Right forelimb (tissue), 1 donor: Measurements from ENCODE around the gene INPP5A.

Experiments used
- DNase-seq: peaks from one replicate; pipeline ENCODE4 v3.0.0-alpha.2; 2018

Gene INPP5A

DNA sequence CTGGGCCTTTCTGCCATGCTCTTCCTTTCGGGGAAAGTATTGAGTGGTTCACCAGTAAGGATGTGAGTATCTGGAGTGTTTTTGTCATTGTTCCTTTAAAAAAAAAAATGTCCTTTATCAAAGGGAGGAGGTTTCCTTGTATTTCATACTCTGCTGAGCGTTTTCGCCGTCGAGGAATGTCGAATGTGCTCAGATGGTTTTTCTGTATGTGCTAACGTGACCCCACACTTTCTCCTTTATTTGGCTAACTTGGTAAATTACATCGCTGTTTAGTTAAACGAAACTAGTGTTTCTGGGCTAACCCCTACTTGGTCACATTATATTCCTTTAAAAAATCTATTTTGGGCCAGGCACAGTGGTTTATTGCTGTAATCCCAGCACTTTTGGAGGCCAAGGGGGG lies 45.9 kb downstream of the INPP5A start:
- DNase-seq, result no peak

DNA sequence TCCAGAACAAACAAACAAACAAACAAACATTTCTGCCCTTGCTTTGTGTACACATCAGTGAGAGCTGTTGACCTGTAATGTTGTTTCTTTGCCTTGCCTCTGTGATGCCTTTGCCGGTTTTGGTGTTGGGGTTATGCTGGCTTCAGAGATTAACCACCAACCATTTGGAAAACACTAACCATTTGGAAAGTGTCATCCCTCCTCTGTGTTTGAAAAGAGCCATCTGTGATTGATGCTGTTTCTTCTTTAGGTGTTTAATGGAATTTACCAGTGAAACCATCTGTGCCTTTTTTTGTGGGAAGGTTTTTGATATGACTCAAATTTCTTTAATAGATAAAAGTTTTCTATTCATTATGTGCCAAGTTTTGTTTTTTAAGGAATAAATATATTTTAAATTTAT lies 46.5 kb downstream of the INPP5A start:
- DNase-seq, result no peak

DNA sequence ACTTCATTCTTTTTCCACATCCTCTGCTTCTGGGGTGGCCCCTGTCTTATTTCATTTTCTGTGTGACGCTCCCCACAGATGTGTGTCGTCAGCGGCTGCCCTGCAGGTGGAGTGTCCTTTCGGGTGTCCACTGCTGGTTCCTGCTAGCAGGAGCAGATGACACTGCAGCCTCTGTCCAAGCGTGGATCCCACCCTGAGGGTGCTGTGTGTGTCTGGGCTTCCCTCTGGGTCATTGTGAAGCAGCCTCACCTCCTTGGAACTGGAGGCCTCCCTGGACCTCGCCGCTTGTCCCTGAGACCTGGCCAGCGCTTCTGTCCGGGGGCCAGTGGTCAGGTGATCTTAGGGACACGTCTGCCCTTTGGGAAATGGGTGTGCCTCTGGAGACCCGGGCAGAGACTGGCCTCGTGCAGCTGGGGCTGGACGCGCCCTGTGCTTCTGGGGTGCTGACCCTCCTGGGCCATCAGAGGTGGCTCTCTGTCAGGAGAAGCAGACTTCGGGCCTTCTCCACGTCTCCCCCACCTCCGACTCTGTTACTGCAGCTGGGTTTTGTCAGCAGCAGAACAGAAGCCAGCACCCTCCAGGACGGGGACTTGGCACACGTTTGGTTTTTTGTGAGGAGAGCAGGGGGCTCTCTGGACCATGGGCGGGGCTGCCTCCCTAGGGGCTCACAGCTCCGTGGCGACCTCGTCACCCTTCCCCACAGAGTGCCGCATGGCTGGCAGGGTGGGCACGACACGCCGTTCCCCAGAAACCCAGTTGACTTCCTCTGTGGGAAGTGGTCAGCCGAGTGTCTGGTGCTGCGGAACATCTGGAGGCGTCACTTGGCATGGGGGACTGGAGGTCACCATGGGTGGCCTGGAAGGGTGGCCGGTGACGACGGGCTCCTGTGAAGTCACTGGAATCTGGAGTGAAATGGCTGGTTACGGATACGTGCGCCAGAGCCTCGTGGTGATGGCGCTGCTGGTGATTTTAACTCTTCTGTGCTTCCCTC lies 48.4 kb downstream of the INPP5A start:
- no peak for DNase-seq

DNA sequence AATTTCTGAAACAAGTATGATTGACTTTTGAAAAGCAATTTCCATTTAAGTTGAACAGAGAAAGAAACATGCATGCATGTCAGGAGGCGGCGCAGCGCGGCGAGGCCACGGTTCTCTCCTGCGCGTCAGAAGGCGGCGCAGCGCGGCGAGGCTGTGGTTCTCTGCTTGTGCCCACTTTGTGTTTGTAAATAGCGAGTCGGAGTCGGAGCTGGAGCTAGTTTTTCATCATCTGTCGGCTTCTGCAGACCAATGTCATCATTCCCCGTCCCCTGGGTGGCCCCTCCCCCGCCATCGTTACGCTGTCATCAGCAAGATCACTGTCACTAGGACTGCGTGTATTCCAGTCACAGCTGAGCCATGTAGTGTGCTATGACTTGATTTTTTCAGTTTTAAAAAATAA lies 49.2 kb downstream of the INPP5A start:
- DNase-seq, result no peak

DNA sequence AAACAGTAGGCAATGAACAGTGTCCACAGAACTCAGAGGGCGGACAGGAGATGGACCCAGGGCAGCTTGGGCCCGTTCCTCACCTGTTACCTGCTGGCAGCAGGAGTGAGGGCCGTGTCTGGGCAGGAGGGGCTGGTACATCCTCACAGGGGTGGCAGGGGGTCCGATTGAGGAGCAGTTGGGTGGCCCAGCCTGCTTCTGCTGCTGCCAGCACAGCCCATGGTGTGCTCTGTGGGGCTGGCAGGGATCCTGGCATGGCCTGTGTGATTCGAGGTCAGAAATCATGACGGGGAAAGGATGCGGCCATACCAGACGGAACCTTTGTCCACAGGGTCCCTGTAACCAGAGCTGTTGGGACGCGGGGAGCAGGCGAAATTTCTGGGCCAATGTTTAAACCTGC lies 49.6 kb downstream of the INPP5A start:
- DNase-seq, result no peak

DNA sequence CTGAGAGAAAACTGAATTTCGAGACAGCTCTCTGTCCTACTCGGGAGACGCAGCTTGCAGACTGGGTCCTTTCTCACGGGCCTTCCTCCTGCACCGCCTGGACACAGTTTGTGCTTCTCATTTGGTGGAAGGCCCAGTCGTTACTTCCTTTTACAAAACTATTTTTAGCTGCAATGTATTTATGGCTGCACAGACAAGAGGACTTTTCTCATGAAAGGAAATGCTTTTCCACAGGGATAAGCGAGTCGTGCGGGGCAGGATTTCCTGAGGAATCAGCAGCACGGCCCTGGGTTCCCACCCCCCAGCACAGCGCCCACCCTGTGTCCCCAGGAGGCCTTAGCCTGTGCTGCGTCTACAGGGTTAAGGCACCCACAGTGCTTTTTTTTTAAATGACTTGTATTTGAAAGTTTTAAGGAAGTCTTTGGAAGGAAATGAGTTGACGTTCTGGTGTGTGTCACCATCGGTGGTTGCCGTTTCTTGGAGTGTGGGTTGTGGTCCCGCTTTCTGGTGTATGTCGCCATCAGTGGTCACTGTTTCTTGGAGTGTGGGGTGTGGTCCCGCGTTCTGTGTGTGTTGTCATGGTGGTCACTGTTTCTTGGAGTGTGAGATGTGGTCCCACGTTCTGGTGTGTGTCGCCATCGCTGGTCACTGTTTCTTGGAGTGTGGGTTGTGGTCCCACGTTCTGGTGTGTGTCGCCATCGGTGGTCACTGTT lies 50.9 kb downstream of the INPP5A start:
- no peak for DNase-seq

DNA sequence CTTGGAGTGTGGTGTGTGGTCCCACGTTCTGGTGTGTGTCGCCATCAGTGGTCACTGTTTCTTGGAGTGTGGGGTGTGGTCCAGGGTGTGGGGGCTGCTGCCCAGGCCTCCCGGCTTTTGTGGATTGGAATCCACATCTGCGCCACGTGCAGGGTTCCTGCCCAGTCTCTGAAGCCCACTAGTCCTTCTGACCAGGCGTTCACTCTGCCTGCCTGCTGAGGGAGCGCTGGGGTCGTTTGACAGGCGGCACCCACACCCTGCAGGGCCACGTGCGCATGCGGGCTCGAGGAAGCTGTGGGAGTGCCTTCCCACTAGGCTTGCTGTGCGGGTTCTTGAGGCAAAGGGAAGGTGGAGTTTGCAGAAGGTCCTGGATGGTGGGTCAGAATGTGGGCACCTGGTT lies 51.4 kb downstream of the INPP5A start:
- no peak for DNase-seq

DNA sequence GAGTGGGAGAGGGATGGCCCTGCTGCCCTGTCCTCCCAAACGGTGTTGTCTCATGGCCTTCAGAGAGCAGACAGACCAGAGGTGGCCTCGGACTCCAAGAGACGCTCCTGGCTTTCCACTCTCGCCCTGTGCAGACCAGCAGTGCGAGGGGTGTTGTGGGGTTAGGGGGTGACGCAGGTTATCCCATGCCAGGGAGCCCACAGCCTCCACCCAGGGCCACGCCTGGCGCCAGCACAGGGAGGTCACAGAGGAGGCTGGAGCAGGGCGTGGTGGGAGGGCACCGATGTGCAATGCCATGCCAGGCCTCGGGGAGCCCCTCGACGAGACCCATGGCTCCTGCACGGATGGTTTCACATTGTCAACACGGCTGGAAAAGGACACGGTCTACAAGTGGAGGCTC lies 52.1 kb downstream of the INPP5A start:
- no peak for DNase-seq

DNA sequence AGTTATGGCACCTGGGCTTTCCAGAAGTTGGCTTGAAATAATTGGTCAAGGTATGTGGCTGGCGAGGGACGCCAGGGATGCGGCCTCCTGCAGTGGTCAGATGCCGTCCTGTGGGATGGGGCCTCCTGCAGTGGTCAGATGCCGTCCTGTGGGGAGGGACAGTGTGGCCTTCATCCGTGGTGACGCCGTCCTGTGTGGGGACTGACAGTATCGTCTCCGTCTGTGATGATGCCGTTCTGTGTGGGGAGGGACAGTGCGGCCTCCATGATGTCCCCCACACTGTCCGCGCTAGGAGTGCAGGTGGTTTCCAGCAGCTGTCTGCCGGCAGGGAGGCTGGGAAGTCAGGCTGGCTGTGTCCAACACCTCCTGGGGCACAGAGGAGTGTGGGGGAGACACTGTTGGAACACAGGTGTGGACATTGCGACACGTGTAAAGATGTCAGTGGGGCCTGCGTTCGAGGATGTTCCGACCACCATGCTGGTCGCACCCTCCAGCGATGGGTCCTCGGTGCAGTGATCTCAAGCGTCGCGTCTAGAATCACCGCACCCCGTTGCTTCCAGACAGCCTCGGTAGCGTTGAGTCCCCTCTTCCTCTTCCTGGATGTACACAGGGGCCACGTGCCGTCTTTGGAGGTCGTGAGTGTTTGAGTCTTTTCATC lies 52.6 kb downstream of the INPP5A start:
- DNase-seq, result no peak

DNA sequence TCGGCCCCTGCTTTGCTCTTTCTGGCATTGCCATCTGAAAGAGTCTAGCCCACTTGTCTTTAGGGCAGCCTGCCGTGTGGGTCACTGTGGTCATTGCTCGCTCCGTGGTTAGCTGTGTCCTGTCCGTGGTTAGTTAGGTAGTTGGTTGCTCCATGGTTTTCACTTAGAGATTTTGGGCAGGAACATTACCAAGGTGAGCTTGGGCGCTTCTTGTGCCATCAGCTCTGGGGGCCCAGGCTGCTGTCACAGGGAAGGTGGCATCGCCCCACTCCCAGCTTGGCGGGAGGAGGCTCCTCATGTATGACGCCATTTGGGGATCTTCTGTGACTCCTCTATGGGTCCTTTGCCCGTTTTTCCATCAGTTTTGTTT lies 53.1 kb downstream of the INPP5A start:
- no peak for DNase-seq

DNA sequence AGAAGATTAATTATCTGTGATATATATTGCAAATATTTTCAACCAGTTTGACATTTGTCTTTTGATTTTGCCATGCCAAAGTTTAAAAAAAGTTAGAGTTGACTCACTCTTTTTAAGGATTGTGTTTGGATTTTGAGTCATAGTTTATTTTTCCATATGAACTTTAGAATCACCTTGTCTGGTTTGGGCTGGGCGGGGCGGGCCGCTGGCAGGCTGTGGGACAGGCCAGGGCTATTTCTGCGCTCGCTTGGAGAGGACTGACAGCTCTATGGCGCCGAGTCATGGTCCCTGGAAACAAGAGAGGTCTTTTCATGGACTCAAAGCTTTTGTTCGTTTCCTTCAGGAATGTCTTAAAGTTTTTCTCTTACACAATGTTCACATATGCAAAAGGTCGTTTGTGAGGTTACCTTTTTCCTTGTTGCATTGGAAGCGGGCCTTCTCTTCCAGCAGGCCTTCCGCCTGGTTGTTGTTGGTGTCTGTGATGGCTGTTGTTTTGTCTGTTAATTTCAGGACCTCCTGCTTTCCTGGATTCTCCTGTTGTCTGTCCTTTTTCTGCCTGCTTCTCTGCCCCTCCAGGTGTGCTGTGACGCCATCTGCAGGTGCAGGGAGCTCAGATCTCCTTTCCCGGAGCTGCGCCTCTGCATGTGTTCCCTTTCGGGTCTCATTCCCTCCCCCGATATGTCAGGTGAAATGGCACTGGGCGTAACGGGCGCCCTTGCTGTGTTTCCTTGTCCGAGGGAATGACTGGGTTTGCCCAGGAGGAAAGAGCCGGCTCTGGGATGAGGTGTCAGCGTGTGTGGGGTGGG lies 53.8 kb downstream of the INPP5A start:
- no peak for DNase-seq

DNA sequence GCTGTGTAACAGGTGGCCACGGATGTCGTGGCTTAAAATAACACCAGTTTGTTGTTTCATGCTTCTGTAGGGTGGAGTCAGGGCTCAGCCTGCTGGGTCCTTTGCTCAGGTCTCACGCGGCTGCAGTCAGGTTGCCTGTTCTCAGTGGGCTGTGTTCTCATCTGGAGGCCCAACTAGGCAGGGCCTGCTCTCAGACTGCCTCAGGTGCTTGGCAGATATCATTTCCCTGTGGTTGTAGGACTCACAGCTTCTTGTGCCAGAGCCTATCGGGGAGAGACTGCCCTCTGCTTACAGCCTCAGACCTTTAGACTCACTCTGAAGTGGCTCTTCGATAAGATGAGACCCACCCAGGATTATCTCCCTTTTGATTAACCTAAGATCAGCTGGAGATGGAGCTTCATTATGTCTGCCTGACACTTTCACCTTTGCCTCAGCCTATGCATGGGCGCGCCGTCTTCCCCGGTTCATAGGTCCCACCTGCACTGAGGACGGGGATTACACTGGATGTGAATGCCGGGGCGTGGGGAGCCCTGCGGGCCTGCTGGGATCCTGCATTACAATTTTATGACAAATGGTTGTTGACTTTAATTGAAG lies 55.3 kb downstream of the INPP5A start:
- DNase-seq, result peak; percentile 24

DNA sequence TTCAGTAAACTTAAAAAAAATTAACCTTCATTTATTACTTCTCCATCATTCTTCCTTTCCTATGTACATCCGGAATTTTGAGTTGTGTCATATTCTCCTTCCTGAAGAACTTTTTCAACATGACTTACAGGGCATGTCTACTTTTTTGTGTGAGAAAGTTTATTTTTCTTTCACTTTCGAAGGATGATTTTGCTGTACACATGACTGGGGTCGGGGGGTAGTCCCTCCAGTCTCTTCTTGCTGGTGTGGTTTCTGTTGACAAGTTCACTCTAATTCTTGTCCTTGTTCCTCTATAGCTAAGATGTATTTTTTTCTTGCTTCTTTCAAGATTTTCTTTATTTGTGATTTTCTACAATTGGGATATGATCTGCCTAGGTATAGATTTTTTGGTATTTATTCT lies 55.8 kb downstream of the INPP5A start:
- DNase-seq, result peak; percentile 7

DNA sequence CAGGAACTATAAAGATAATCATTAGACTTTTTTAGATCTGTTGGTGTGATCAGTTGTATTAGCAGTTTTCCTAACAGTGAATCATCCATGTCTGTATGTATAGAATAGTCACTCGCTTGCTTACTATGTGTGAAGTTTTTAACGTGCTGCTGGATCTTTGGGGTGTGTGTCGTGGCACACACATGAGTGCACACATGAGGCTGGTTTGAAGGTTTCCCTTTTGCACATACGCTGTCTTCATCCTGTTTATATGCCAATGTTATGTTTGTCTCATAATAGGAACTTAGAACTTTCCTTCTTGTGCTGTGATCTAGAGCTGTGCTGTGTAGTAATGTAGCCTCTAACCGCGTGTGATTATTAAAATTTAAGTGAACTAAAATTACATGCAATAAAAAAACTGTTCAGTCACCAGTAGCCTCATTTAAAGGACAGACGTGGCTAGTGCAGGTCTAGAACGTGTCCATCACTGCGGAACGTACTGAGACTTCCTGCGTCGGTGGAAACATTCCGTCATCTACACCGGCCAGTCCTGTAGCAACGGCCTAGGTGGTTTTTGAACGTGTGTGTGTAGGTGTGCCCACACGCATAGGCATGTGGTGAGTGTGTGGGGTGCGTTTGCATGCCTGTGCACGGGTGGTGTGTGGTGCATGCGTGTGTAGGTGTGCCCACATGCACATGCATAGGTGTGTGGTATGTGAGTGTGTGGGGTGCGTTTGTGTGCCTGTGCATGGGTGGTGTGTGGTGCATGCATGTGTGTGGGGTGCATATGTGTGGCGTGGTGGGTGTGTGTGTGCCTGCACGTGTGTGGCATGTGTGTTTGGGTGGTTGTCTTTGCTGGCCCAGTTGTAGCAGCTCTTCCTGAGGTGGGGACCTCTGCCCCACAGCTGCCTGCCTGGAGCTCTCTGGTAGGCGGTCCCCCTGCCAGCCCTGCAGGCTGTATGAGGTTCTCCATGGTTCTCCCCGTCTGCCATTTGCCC lies 56.6 kb downstream of the INPP5A start:
- DNase-seq, result peak; percentile 23

DNA sequence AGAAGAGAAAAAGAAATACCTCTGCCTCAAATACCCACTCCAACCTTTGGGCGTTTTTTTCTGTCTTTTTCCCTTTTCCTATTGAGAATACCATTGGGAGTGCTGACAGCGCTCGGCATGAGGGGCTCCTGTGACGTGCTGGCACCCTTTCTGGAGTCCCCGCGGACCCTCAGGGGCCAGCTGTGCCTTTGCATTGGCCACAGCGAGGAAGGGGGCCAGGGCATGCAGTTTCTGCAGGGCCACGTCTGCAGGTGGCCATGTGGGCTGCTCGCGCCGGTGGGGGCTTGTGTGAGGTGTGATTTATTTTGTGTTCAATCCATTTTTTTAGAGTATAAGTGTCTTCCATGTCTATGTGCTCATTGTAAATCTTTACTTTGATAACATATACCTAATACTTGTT lies 57.4 kb downstream of the INPP5A start:
- no peak for DNase-seq

DNA sequence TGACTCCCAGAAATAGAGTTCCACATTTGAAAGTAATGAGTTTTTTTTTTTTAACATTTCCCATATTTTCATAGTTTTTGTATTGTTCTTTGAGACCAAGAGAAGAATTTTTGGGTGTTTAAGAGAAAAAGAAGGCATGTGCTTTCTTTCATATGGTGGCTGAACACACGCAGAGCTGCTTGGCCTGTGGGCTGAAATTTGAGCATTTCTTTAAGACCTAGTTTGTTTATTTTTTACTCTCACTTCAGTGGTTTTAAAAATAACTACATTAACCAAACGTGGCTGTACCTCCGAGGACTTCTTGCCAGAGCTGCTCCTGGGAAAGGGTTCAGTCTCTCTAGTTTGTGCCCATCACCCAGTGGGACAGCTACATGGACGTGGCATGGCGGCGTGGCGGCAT lies 58.3 kb downstream of the INPP5A start:
- no peak for DNase-seq

DNA sequence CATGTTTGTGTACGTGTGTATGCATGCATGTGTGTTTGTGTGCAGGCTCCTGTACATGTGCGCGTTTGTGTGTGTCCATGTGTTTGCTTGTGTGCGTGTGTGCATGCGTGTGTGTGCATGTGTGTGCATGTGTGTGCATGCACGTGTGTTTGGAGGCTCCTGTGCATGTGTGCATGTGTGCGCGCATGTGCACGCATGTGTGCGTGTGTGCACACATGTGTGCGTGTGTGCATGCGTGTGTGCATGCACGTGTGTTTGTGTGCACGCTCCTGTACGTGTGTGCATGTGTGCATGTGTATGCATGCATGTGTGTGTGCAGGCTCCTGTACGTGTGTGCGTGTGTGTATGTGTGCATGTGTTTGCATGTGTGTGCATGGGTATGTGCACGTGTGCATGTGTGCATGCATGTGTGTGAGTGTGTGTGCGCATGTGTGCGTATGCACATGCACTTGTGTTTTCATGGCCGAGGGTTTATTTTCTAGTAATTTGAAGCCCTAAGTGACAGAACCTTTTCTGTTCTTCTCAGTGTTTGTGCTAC lies 59.2 kb downstream of the INPP5A start:
- DNase-seq, result peak; percentile 15

DNA sequence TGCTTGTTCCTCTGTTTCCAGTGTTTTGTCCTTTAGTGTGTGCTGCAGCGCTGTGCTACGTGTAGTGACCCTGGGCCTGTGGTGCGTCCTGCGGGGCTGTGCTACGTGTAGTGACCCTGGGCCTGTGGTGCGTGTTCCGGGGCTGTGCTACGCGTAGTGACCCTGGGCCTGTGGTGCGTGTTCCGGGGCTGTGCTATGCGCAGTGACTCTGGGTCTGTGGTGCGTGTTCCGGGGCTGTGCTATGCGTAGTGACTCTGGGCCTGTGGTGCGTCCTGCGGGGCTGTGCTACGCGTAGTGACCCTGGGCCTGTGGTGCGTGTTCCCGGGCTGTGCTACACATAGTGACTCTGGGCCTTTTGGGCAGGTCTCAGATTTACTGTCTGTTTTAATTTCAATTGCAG lies 60.1 kb downstream of the INPP5A start:
- DNase-seq, result peak; percentile 21

DNA sequence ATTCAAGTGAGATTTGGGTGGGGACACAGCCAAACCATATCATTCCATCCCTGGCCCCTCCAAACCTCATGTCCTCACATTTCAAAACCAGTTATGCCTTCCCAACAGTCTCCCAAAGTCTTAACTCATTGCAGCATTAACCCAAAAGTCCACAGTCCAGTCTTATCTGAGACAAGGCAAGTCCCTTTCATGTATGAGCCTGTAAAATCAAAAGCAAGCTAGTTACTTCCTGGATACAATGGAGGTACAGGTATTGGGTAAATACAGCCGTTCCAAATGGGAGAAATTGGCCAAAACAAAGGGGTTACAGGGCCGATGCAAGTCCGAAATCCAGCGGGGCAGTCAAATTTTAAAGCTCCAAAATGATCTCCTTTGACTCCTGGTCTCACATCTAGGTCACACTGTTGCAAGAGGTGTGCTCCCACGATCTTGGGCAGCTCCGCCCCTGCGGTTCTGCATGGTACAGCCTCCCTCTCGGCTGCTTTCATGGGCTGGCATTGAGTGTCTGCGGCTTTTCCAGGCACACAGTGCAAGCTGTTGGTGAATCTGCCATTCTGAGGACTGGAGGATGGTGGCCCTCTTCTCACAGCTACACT lies 61.5 kb downstream of the INPP5A start:
- peak; percentile 15 for DNase-seq

DNA sequence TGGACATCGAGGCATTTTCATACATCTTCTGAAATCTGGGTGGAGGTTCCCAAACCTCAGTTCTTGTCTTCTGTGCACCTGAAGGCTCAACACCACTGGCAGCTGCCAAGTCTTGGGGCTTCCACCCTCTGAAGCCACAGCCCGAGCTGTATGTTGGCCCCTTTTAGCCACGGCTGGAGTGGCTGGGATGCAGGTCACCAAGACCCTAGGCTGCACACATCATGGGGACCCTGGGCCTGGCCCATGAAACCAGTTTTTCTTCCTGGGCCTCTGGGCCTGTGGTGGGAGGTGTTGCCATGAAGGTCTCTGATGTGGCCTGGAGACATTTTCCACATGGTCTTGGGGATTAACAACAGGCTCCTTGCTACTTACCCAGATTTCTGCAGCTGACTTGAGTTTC lies 62.1 kb downstream of the INPP5A start:
- DNase-seq, result peak; percentile 2
